ENCODE data around the gene FMN2. TPM values are rescaled to one million over a fixed set of nuclear protein-coding genes. Genes with fewer than 3 reads are reported as not detected.
A peak's percentile ranks its signal among the peaks of the same experiment; 100 is the strongest.

FMN2 gene
- total RNA-seq, 4 donors from 2014 or later, result 3.6 to 35.5 (median 5.6) TPM

DNA sequence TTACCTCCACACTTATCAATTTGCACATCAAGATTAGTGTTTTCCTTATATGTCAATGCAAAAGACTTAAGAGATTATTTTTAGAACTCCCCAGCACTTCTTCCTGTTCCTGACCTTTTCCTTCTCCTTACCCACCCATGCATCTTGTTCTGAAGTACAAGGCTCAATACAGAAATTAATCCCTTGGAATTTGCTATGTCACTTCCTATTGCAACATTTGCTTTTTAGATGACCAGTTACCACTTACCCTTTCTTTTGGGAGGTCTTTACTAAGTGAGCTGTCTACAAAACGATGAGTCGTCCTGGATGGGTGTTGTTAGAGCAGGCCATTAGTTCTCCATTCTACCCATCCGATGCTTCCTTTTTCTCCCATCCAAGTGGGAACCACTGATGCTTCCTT, 221.2 kb downstream of the FMN2 start:
- peaks cover 0 to 9% (median 4%) of the 10 kb centered on the region in 4 donors for H3K4me1 ChIP-seq
- H3K27ac ChIP-seq, result no peak overlapping the region
- intact Hi-C loops (cut with DNase I; ENCODE audit: low total_unique reads) (loop anchor here (5.0 kb wide), 1 partner anchor 51 kb away; no protein-coding TSS in a partner anchor), in situ Hi-C loops (cut with MboI; ENCODE audit: low pct_ligation_motif_present in 1 of 4, low pct_unique_long_range_greater_than_20kb in 1 of 4, low sequenced_read_pairs in 3 of 4) (no loop called here)
- TF ChIP-seq POLR2AphosphoS5 (IDR thresholded peaks at IDR 0.05) (no peak), CTCF (IDR thresholded peaks at IDR 0.05) (no peak), POLR2A (IDR thresholded peaks at IDR 0.05) (no peak), EP300 (IDR thresholded peaks at IDR 0.05; ENCODE audit: low read depth) (no peak)
- no peak overlapping the region for H3K4me3 ChIP-seq
- 49 to 62% methylated on average over 3 of the region's 3 CpGs for WGBS, 2 donors (ENCODE audit: low coverage in 1 of 2)
- DNase-seq, result no peak
- H3K27me3 ChIP-seq, result no peaks in the 10 kb centered on the region
- no peaks in the 10 kb centered on the region for H3K9me3 ChIP-seq
- no peaks in the 10 kb centered on the region for H3K36me3 ChIP-seq

DNA sequence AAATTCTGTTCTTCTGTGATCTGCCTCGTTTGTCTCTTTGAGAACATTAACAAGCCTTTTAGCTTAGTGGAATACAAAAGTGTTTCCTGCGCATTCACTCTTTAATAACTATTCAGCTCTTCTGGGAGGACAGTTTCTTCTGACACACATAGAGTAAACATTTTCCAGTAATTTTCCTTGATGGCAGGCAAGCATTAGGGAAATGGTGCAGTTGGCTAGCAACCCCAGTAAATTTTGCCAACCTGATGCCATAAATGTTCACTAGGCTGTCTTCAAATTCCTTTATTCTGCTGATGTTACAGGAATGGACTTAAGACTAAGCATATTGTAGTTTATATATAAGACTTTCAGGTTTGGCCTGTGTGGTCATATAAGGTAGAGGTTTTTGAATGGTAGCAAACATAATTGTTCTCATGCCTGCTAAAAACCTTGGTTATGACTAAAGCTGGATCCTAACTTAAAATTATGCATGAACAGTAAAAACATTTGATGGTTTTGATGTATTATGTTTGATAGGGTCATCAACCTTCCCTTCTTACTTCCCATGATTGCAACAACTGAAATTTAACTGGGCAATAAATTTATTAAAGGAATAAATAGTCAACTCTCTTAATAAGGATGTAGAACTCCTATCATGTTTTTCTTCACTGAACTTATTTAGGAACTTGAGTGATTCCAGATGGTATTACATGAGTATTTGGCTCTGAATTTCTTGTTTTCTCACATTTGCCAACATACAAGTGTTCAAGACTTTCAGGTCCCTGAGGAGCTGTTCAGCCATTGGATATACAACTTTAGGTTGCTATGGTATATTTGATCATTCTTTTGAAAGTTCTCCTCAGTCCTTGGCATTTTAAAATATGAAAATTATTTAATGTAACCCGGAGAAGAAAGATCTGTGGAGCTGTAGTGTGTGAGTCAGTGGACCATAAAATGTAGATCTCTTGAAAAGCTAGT, 223.4 kb downstream of the FMN2 start:
- Histone ChIP-seq H3K9me3 (no peaks in the 10 kb centered on the region), H3K27me3 (no peaks in the 10 kb centered on the region), H3K4me3 (no peak overlapping the region), H3K27ac (peak overlapping the region in 3 of 4 donors; percentile 40 to 54 (median 51)), H3K4me1 (peaks cover 0 to 6% (median 4%) of the 10 kb centered on the region in 4 donors), H3K36me3 (no peaks in the 10 kb centered on the region)
- DNase-seq, result no peak
- intact Hi-C loops (cut with DNase I; ENCODE audit: low total_unique reads), result loop anchor here (5.0 kb wide), 1 partner anchor 53 kb away; no protein-coding TSS in a partner anchor
- TF ChIP-seq POLR2A (IDR thresholded peaks at IDR 0.05), result no peak
- TF ChIP-seq CTCF (IDR thresholded peaks at IDR 0.05), result no peak
- TF ChIP-seq POLR2AphosphoS5 (IDR thresholded peaks at IDR 0.05), result peak in 2 of 3 donors; percentile 13 to 18
- WGBS, 2 donors (ENCODE audit: low coverage in 1 of 2), result 53% methylated on average over 3 of the region's 3 CpGs; no CpG with 5 or more reads in 1 of the 2 donors
- in situ Hi-C loops (cut with MboI; ENCODE audit: low pct_ligation_motif_present in 1 of 4, low pct_unique_long_range_greater_than_20kb in 1 of 4, low sequenced_read_pairs in 3 of 4), result no loop called here

GRCh38 chr1:240319998-240320397, 228.3 kb downstream of the FMN2 start:
- TF ChIP-seq POLR2A (IDR thresholded peaks at IDR 0.05) (no peak), POLR2AphosphoS5 (IDR thresholded peaks at IDR 0.05) (no peak), EP300 (IDR thresholded peaks at IDR 0.05; ENCODE audit: low read depth) (no peak), CTCF (IDR thresholded peaks at IDR 0.05) (no peak)
- H3K27ac ChIP-seq, result no peak overlapping the region
- no peaks in the 10 kb centered on the region for H3K4me1 ChIP-seq
- DNase-seq, result no peak
- WGBS, 2 donors (ENCODE audit: low coverage in 1 of 2), result 82 to 83% methylated on average over 3 of the region's 3 CpGs
- no peaks in the 10 kb centered on the region for H3K27me3 ChIP-seq
- H3K9me3 ChIP-seq, result no peaks in the 10 kb centered on the region
- intact Hi-C loops (cut with DNase I; ENCODE audit: low total_unique reads), result no loop called here
- H3K4me3 ChIP-seq, result no peak overlapping the region
- no peaks in the 10 kb centered on the region for H3K36me3 ChIP-seq
- in situ Hi-C loops (cut with MboI; ENCODE audit: low pct_ligation_motif_present in 1 of 4, low pct_unique_long_range_greater_than_20kb in 1 of 4, low sequenced_read_pairs in 3 of 4), result no loop called here

DNA sequence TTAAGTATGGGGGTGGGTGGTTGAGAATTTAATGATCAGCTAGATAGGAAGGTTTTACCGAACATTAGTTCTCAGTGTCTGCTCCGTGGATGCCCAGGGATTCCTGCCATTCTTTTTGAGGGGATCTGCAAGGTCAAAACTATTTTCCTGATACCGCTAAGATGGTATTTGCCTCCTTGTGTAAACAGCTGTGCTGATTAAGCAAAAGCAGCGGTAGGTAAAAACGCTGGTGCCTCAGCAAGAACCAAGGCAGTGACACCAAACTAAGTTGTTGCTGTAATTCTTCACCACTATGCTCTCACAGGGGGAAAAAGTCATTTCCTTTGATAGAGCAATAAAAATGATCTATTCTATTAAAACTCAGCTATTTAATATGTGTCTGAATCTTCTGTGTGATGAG, 229.0 kb downstream of the FMN2 start:
- intact Hi-C loops (cut with DNase I; ENCODE audit: low total_unique reads) (no loop called here), in situ Hi-C loops (cut with MboI; ENCODE audit: low pct_ligation_motif_present in 1 of 4, low pct_unique_long_range_greater_than_20kb in 1 of 4, low sequenced_read_pairs in 3 of 4) (no loop called here)

More for the DNA sequence above, 229.0 kb downstream of the FMN2 start:
- H3K27ac ChIP-seq, result no peak overlapping the region
- WGBS, 2 donors (ENCODE audit: low coverage in 1 of 2), result 61 to 67% methylated on average over 3 to 5 of the region's 5 CpGs
- H3K9me3 ChIP-seq, result no peaks in the 10 kb centered on the region
- no peaks in the 10 kb centered on the region for H3K36me3 ChIP-seq
- TF ChIP-seq POLR2A (IDR thresholded peaks at IDR 0.05), result no peak
- TF ChIP-seq POLR2AphosphoS5 (IDR thresholded peaks at IDR 0.05), result no peak
- TF ChIP-seq EP300 (IDR thresholded peaks at IDR 0.05; ENCODE audit: low read depth), result no peak
- TF ChIP-seq CTCF (IDR thresholded peaks at IDR 0.05), result no peak
- H3K4me3 ChIP-seq, result no peak overlapping the region
- H3K4me1 ChIP-seq, result no peaks in the 10 kb centered on the region
- no peak for DNase-seq
- no peaks in the 10 kb centered on the region for H3K27me3 ChIP-seq
